ENCODE measurements around the gene PODN.

Gene PODN

GRCh38 chr1:53092659-53093450 lies 30.8 kb downstream of the PODN start:
- Histone ChIP-seq H3K23ac (ENCODE audit: low read length in 2 of 2) (no peak overlapping the region), H3K36me3 (ENCODE audit: control insufficient read depth in 1 of 2, insufficient read depth in 2 of 2, low read depth in 1 of 2, low read length in 2 of 2) (peaks cover 2 to 11% of the 10 kb centered on the region in 2 experiments), H4K8ac (ENCODE audit: low read length) (no peak overlapping the region), H2AFZ (ENCODE audit: low read depth, low read length) (no peak overlapping the region), H3K9me3 (ENCODE audit: control insufficient read depth, low read length) (no peaks in the 10 kb centered on the region), H3K79me1 (replicated peaks; ENCODE audit: low read length, poor library complexity, severe bottlenecking) (no peaks in the 10 kb centered on the region), H2AK5ac (ENCODE audit: low read length, severe bottlenecking) (no peak overlapping the region), H3K4ac (ENCODE audit: low read depth in 1 of 2, low read length in 2 of 2) (peak overlapping the region in 1 of 2 experiments; percentile 16), H2BK5ac (ENCODE audit: low read depth, low read length, poor library complexity, severe bottlenecking) (no peak overlapping the region), H2BK15ac (ENCODE audit: low read depth, poor library complexity, severe bottlenecking) (peak overlapping the region; percentile 58), H2BK120ac (ENCODE audit: low read depth, low read length) (no peak overlapping the region), H3K27ac (ENCODE audit: low read length, poor library complexity, severe bottlenecking) (no peak overlapping the region), H2BK12ac (ENCODE audit: low read length in 2 of 2) (peak overlapping the region in 1 of 2 experiments; percentile 88), H3K4me2 (ENCODE audit: low read length, poor library complexity, severe bottlenecking) (no peak overlapping the region), H3K14ac (ENCODE audit: low read length in 2 of 2) (no peak overlapping the region), H4K91ac (ENCODE audit: low read length) (peak overlapping the region; percentile 77), H3K9ac (ENCODE audit: low read length) (no peak overlapping the region), H3K27me3 (ENCODE audit: control insufficient read depth in 1 of 2, insufficient read depth in 1 of 2, low read length in 2 of 2) (no peaks in the 10 kb centered on the region), H3K18ac (ENCODE audit: low read depth in 1 of 2, low read length in 2 of 2) (no peak overlapping the region), H3K4me1 (ENCODE audit: control insufficient read depth, insufficient read depth, low read depth, low read length) (peaks cover 18% of the 10 kb centered on the region), H3K4me3 (ENCODE audit: insufficient read depth in 1 of 2, low read depth in 1 of 2, low read length in 2 of 2) (no peak overlapping the region)
- 93% methylated on average over 33 of the region's 33 CpGs for WGBS
- DNase-seq, result no peak

- peak overlapping the region; percentile 22 for H4K8ac ChIP-seq (ENCODE audit: low read length)
- no peaks in the 10 kb centered on the region for H3K27me3 ChIP-seq (ENCODE audit: control insufficient read depth in 1 of 2, insufficient read depth in 1 of 2, low read length in 2 of 2)
- no peak overlapping the region for H3K14ac ChIP-seq (ENCODE audit: low read length in 2 of 2)
- peak overlapping the region; percentile 58 for H2BK15ac ChIP-seq (ENCODE audit: low read depth, poor library complexity, severe bottlenecking)
- H3K18ac ChIP-seq (ENCODE audit: low read depth in 1 of 2, low read length in 2 of 2), result peak overlapping the region in 1 of 2 experiments; percentile 48
- no peaks in the 10 kb centered on the region for H3K9me3 ChIP-seq (ENCODE audit: control insufficient read depth, low read length)
- H3K23ac ChIP-seq (ENCODE audit: low read length in 2 of 2), result no peak overlapping the region
- peaks cover 0 to 5% of the 10 kb centered on the region in 2 experiments for H3K36me3 ChIP-seq (ENCODE audit: control insufficient read depth in 1 of 2, insufficient read depth in 2 of 2, low read depth in 1 of 2, low read length in 2 of 2)
- H3K4ac ChIP-seq (ENCODE audit: low read depth in 1 of 2, low read length in 2 of 2), result peak overlapping the region in 1 of 2 experiments; percentile 7
- H4K91ac ChIP-seq (ENCODE audit: low read length), result peak overlapping the region; percentile 84
- H2AK5ac ChIP-seq (ENCODE audit: low read length, severe bottlenecking), result no peak overlapping the region
- no peak overlapping the region for H3K4me3 ChIP-seq (ENCODE audit: insufficient read depth in 1 of 2, low read depth in 1 of 2, low read length in 2 of 2)
- H2BK12ac ChIP-seq (ENCODE audit: low read length in 2 of 2), result peak overlapping the region in 1 of 2 experiments; percentile 88
- H3K4me2 ChIP-seq (ENCODE audit: low read length, poor library complexity, severe bottlenecking), result no peak overlapping the region
- H3K9ac ChIP-seq (ENCODE audit: low read length), result no peak overlapping the region
- no peak for DNase-seq
- WGBS, result 93% methylated on average over 8 of the region's 8 CpGs
- no peak overlapping the region for H3K27ac ChIP-seq (ENCODE audit: low read length, poor library complexity, severe bottlenecking)
- no peak overlapping the region for H2BK120ac ChIP-seq (ENCODE audit: low read depth, low read length)
- no peak overlapping the region for H2AFZ ChIP-seq (ENCODE audit: low read depth, low read length)
- peaks cover 14% of the 10 kb centered on the region for H3K4me1 ChIP-seq (ENCODE audit: control insufficient read depth, insufficient read depth, low read depth, low read length)
- H3K79me1 ChIP-seq (replicated peaks; ENCODE audit: low read length, poor library complexity, severe bottlenecking), result no peaks in the 10 kb centered on the region
- no peak overlapping the region for H2BK5ac ChIP-seq (ENCODE audit: low read depth, low read length, poor library complexity, severe bottlenecking)
Measured at GRCh38 chr1:53093451-53093754, 31.4 kb downstream of the PODN start.

- Histone ChIP-seq H4K8ac (ENCODE audit: low read length) (peak overlapping the region; percentile 58), H3K4me2 (ENCODE audit: low read length, poor library complexity, severe bottlenecking) (no peak overlapping the region), H2BK15ac (ENCODE audit: low read depth, poor library complexity, severe bottlenecking) (peak overlapping the region; percentile 36), H3K4ac (ENCODE audit: low read depth in 1 of 2, low read length in 2 of 2) (peak overlapping the region; percentile 27 to 39), H3K27ac (ENCODE audit: low read length, poor library complexity, severe bottlenecking) (no peak overlapping the region), H3K4me3 (ENCODE audit: insufficient read depth in 1 of 2, low read depth in 1 of 2, low read length in 2 of 2) (no peak overlapping the region), H3K9ac (ENCODE audit: low read length) (no peak overlapping the region), H3K79me1 (replicated peaks; ENCODE audit: low read length, poor library complexity, severe bottlenecking) (no peaks in the 10 kb centered on the region), H3K14ac (ENCODE audit: low read length in 2 of 2) (peak overlapping the region in 1 of 2 experiments; percentile 23), H2AK5ac (ENCODE audit: low read length, severe bottlenecking) (no peak overlapping the region), H2BK12ac (ENCODE audit: low read length in 2 of 2) (peak overlapping the region in 1 of 2 experiments; percentile 88), H3K4me1 (ENCODE audit: control insufficient read depth, insufficient read depth, low read depth, low read length) (peaks cover 14% of the 10 kb centered on the region), H3K27me3 (ENCODE audit: control insufficient read depth in 1 of 2, insufficient read depth in 1 of 2, low read length in 2 of 2) (no peaks in the 10 kb centered on the region), H4K91ac (ENCODE audit: low read length) (peak overlapping the region; percentile 84), H3K36me3 (ENCODE audit: control insufficient read depth in 1 of 2, insufficient read depth in 2 of 2, low read depth in 1 of 2, low read length in 2 of 2) (peaks cover 0 to under 1% of the 10 kb centered on the region in 2 experiments), H3K18ac (ENCODE audit: low read depth in 1 of 2, low read length in 2 of 2) (peak overlapping the region; percentile 18 to 76), H2BK5ac (ENCODE audit: low read depth, low read length, poor library complexity, severe bottlenecking) (no peak overlapping the region), H2AFZ (ENCODE audit: low read depth, low read length) (no peak overlapping the region), H3K23ac (ENCODE audit: low read length in 2 of 2) (no peak overlapping the region), H3K9me3 (ENCODE audit: control insufficient read depth, low read length) (no peaks in the 10 kb centered on the region), H2BK120ac (ENCODE audit: low read depth, low read length) (no peak overlapping the region)
- DNase-seq, result no peak
- 95% methylated on average over 20 of the region's 20 CpGs for WGBS
Measured at GRCh38 chr1:53093778-53094532, 31.9 kb downstream of the PODN start.

GRCh38 chr1:53094533-53094919 lies 32.5 kb downstream of the PODN start:
- peak overlapping the region in 1 of 2 experiments; percentile 76 for H3K18ac ChIP-seq (ENCODE audit: low read depth in 1 of 2, low read length in 2 of 2)
- H3K36me3 ChIP-seq (ENCODE audit: control insufficient read depth in 1 of 2, insufficient read depth in 2 of 2, low read depth in 1 of 2, low read length in 2 of 2), result no peaks in the 10 kb centered on the region
- DNase-seq, result no peak
- H2BK120ac ChIP-seq (ENCODE audit: low read depth, low read length), result no peak overlapping the region
- peak overlapping the region; percentile 88 for H4K91ac ChIP-seq (ENCODE audit: low read length)
- no peaks in the 10 kb centered on the region for H3K79me1 ChIP-seq (replicated peaks; ENCODE audit: low read length, poor library complexity, severe bottlenecking)
- no peak overlapping the region for H2AK5ac ChIP-seq (ENCODE audit: low read length, severe bottlenecking)
- H3K9ac ChIP-seq (ENCODE audit: low read length), result no peak overlapping the region
- peaks cover 12% of the 10 kb centered on the region for H3K4me1 ChIP-seq (ENCODE audit: control insufficient read depth, insufficient read depth, low read depth, low read length)
- no peaks in the 10 kb centered on the region for H3K9me3 ChIP-seq (ENCODE audit: control insufficient read depth, low read length)
- H4K8ac ChIP-seq (ENCODE audit: low read length), result no peak overlapping the region
- H3K4ac ChIP-seq (ENCODE audit: low read depth in 1 of 2, low read length in 2 of 2), result peak overlapping the region; percentile 39 to 43
- H3K27me3 ChIP-seq (ENCODE audit: control insufficient read depth in 1 of 2, insufficient read depth in 1 of 2, low read length in 2 of 2), result no peaks in the 10 kb centered on the region
- H2BK5ac ChIP-seq (ENCODE audit: low read depth, low read length, poor library complexity, severe bottlenecking), result no peak overlapping the region
- H2AFZ ChIP-seq (ENCODE audit: low read depth, low read length), result no peak overlapping the region
- no peak overlapping the region for H3K4me3 ChIP-seq (ENCODE audit: insufficient read depth in 1 of 2, low read depth in 1 of 2, low read length in 2 of 2)
- no peak overlapping the region for H3K23ac ChIP-seq (ENCODE audit: low read length in 2 of 2)
- 88% methylated on average over 13 of the region's 13 CpGs for WGBS
- H3K14ac ChIP-seq (ENCODE audit: low read length in 2 of 2), result peak overlapping the region in 1 of 2 experiments; percentile 45
- no peak overlapping the region for H3K27ac ChIP-seq (ENCODE audit: low read length, poor library complexity, severe bottlenecking)
- no peak overlapping the region for H3K4me2 ChIP-seq (ENCODE audit: low read length, poor library complexity, severe bottlenecking)
- H2BK12ac ChIP-seq (ENCODE audit: low read length in 2 of 2), result peak overlapping the region in 1 of 2 experiments; percentile 59
- peak overlapping the region; percentile 6 for H2BK15ac ChIP-seq (ENCODE audit: low read depth, poor library complexity, severe bottlenecking)

All from mesenchymal stem cell (in vitro differentiated cells and primary cell).